ENCODE measurements around the gene MOCS1. TPM values are rescaled to one million over a fixed set of nuclear protein-coding genes. Genes with fewer than 3 reads are reported as not detected.

MOCS1 gene
- total and polyA plus RNA-seq, 9 of the 15 experiments (the other 6 are each of a cell fraction or from before 2014, with no cell fraction given), result 0.69 to 12.7 (median 8.7) TPM

- TF ChIP-seq ZNF175 (CRISPR knock-in tag; IDR thresholded peaks at IDR 0.05; ENCODE audit: low read depth) (peak; percentile 49; the same call in 1 of the 2 replicates), PRMT5 (CRISPR knock-in tag; IDR thresholded peaks at IDR 0.05) (no peak), HNRNPH1 (optimal IDR thresholded peaks at IDR 0.05; ENCODE audit: low read depth, low read length) (no peak), CXXC5 (CRISPR knock-in tag; IDR thresholded peaks at IDR 0.05) (peak; percentile 42; the same call in 1 of the 2 replicates), CEBPG (CRISPR knock-in tag; IDR thresholded peaks at IDR 0.05) (no peak), CEBPG (tag; conservative IDR thresholded peaks at IDR 0.05 in 1 of 2, IDR thresholded peaks at IDR 0.05 in 1 of 2) (peak; percentile 91 to 93), PRPF4 (IDR thresholded peaks at IDR 0.05; ENCODE audit: insufficient read depth, low read depth, low read length, poor library complexity, severe bottlenecking) (no peak)
Observed at GRCh38 chr6:39936857-39937256, 2.6 kb upstream of the MOCS1 start (continued).

GRCh38 chr6:39935241-39935640 is 979 bp upstream of the MOCS1 start:
- ATAC-seq (no peak), FAIRE-seq (no peak), DNase-seq (ENCODE audit: extremely low read depth in 1 of 4, low spot score in 3 of 4) (no peak)
- intact Hi-C loops (cut with micrococcal nuclease), result no loop called here
- in situ Hi-C loops (cut with MboI), result no loop called here
- H3K9ac ChIP-seq (ENCODE audit: insufficient read depth in 1 of 2, low read depth in 2 of 2, low read length in 2 of 2), result no peak overlapping the region
- H3K9me1 ChIP-seq (ENCODE audit: control insufficient read depth, insufficient read depth, low read length), result no peaks in the 10 kb centered on the region
- H3K36me3 ChIP-seq (ENCODE audit: control insufficient read depth, insufficient read depth, low read length), result no peaks in the 10 kb centered on the region
- H3K27me3 ChIP-seq (ENCODE audit: control insufficient read depth in 2 of 2, insufficient read depth in 2 of 2, low read length in 2 of 2), result peaks cover 0 to 8% of the 10 kb centered on the region in 2 experiments; a peak in 1 of 5 replicates
- TF ChIP-seq ZEB2 (IDR thresholded peaks at IDR 0.05) (no peak), ZNF551 (CRISPR knock-in tag; IDR thresholded peaks at IDR 0.05) (no peak), ZNF212 (CRISPR knock-in tag; IDR thresholded peaks at IDR 0.05) (no peak)
- TF ChIP-seq, protein P1, sequence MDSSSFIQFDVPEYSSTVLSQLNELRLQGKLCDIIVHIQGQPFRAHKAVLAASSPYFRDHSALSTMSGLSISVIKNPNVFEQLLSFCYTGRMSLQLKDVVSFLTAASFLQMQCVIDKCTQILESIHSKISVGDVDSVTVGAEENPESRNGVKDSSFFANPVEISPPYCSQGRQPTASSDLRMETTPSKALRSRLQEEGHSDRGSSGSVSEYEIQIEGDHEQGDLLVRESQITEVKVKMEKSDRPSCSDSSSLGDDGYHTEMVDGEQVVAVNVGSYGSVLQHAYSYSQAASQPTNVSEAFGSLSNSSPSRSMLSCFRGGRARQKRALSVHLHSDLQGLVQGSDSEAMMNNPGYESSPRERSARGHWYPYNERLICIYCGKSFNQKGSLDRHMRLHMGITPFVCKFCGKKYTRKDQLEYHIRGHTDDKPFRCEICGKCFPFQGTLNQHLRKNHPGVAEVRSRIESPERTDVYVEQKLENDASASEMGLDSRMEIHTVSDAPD (CRISPR knock-in tag; IDR thresholded peaks at IDR 0.05), result no peak
- TF ChIP-seq, protein P2, sequence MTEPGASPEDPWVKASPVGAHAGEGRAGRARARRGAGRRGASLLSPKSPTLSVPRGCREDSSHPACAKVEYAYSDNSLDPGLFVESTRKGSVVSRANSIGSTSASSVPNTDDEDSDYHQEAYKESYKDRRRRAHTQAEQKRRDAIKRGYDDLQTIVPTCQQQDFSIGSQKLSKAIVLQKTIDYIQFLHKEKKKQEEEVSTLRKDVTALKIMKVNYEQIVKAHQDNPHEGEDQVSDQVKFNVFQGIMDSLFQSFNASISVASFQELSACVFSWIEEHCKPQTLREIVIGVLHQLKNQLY (CRISPR knock-in tag; conservative IDR thresholded peaks at IDR 0.05), result no peak
- no peak overlapping the region for H3K27ac ChIP-seq (ENCODE audit: extremely low read depth, low read depth, low read length)
- ChIA-PET POLR2A (interaction anchor here (0.6 to 1.3 kb wide), 3 partner anchors 10 to 11 kb away, joined by 3 read pairs; no protein-coding TSS in a partner anchor), CTCF (ENCODE audit: low intra/inter-chr PET ratio) (no interaction called here)
- H3K4me3 ChIP-seq, result no peak overlapping the region
- WGBS (ENCODE audit: insufficient coverage, low coverage, missing lambda C conversion rate), result 19% methylated on average over 2 of the region's 2 CpGs
- no peaks in the 10 kb centered on the region for H4K20me1 ChIP-seq (replicated peaks; ENCODE audit: control insufficient read depth, insufficient read depth, low read length)
- H3K4me1 ChIP-seq (replicated peaks in 1 of 2; ENCODE audit: control insufficient read depth in 2 of 2, insufficient read depth in 2 of 2, low read length in 2 of 2), result peaks cover 8 to 18% of the 10 kb centered on the region in 2 experiments; a peak in 4 of 5 replicates
- no TSS peak for BruUV-seq (replicated peaks)
- no peak overlapping the region for H2AFZ ChIP-seq (ENCODE audit: low read depth, low read length)
- H3K9me3 ChIP-seq (replicated peaks; ENCODE audit: control insufficient read depth, insufficient read depth, low read depth, low read length), result no peaks in the 10 kb centered on the region
- H3K4me2 ChIP-seq (ENCODE audit: insufficient read depth, low read length), result no peak overlapping the region
- no peaks in the 10 kb centered on the region for H3K79me2 ChIP-seq (ENCODE audit: control insufficient read depth, insufficient read depth, low read length)
